Measurements from ENCODE around the gene RAPGEF2.

Gene RAPGEF2

GRCh38 chr4:159279084-159279483 is 176.2 kb downstream of the RAPGEF2 start:
- DNase-seq (ENCODE audit: low spot score), result no peak

GRCh38 chr4:159280442-159281172 is 177.7 kb downstream of the RAPGEF2 start:
- no peak for DNase-seq (ENCODE audit: low spot score)

GRCh38 chr4:159281771-159282170 is 178.9 kb downstream of the RAPGEF2 start:
- no peak for DNase-seq (ENCODE audit: low spot score)

- no peak for DNase-seq (ENCODE audit: low spot score)
Measured at GRCh38 chr4:159282329-159282728, 179.4 kb downstream of the RAPGEF2 start.

GRCh38 chr4:159282944-159283343 is 180.1 kb downstream of the RAPGEF2 start:
- DNase-seq (ENCODE audit: low spot score), result no peak

- DNase-seq (ENCODE audit: low spot score), result no peak
Measured at GRCh38 chr4:159283696-159284095, 180.8 kb downstream of the RAPGEF2 start.

GRCh38 chr4:159284113-159284512 is 181.2 kb downstream of the RAPGEF2 start:
- DNase-seq (ENCODE audit: low spot score), result no peak

GRCh38 chr4:159284733-159285132 is 181.9 kb downstream of the RAPGEF2 start:
- DNase-seq (ENCODE audit: low spot score), result no peak

- no peak for DNase-seq (ENCODE audit: low spot score)
Measured at GRCh38 chr4:159287767-159288166, 184.9 kb downstream of the RAPGEF2 start.

- DNase-seq (ENCODE audit: low spot score), result no peak
Measured at GRCh38 chr4:159289682-159290081, 186.8 kb downstream of the RAPGEF2 start.

GRCh38 chr4:159290321-159291030 is 187.6 kb downstream of the RAPGEF2 start:
- DNase-seq (ENCODE audit: low spot score), result no peak

- DNase-seq (ENCODE audit: low spot score), result no peak
Measured at GRCh38 chr4:159291176-159291575, 188.3 kb downstream of the RAPGEF2 start.

- DNase-seq (ENCODE audit: low spot score), result no peak
Measured at GRCh38 chr4:159292137-159292896, 189.4 kb downstream of the RAPGEF2 start.

GRCh38 chr4:159293811-159294515 is 191.1 kb downstream of the RAPGEF2 start:
- no peak for DNase-seq (ENCODE audit: low spot score)

- DNase-seq (ENCODE audit: low spot score), result no peak
Measured at GRCh38 chr4:159296061-159296460, 193.2 kb downstream of the RAPGEF2 start.

GRCh38 chr4:159297091-159297490 is 194.2 kb downstream of the RAPGEF2 start:
- no peak for DNase-seq (ENCODE audit: low spot score)

- no peak for DNase-seq (ENCODE audit: low spot score)
Measured at GRCh38 chr4:159298502-159298901, 195.6 kb downstream of the RAPGEF2 start.

- no peak for DNase-seq (ENCODE audit: low spot score)
Measured at GRCh38 chr4:159303435-159303834, 200.6 kb downstream of the RAPGEF2 start.

GRCh38 chr4:159305129-159305528 is 202.2 kb downstream of the RAPGEF2 start:
- no peak for DNase-seq (ENCODE audit: low spot score)

GRCh38 chr4:159307929-159308328 is 205.1 kb downstream of the RAPGEF2 start:
- DNase-seq (ENCODE audit: low spot score), result no peak

- DNase-seq (ENCODE audit: low spot score), result no peak
Measured at GRCh38 chr4:159308566-159309340, 205.9 kb downstream of the RAPGEF2 start.

Data from ecto neural progenitor cell (in vitro differentiated cells).